ENCODE results near the gene TTYH1.

DNA sequence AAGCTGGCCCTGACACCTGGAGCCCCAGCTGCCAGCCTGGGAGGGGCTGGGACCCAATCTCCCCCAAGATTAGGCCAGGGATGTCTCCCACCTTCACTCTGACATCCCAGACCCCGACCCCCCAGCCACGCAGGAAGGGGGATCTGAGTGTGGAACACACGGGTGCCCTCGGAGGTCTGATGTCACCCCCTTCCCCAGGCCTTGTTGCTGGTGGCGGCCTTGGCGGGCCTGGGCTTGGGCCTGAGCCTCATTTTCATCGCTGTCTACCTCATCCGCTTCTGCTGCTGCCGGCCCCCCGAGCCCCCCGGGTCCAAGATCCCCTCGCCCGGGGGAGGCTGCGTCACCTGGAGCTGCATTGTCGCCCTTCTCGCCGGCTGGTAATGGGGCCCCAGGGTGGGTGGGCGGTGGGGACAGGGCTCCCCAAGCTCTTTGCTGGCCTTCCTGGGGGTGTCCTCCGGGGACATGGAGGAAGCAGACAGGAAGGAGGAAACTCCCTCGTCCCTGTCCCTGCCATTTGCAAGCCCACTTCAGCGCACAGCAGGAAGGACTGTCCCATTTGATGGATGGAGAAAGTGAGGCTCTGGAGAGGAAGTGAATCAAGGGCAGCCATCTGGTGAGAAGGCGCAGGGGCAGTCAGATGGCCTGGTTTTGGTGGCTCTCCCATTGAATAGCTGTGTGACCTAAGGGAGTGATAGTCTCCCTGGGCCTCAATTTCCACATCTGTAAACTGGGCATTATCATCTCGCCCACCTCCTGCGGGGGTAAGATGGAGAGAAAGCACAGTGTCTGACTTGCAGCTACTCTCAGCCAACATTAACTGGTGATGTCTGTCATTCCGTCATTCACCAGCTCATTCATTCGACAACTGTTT, 3.9 kb downstream of the TTYH1 start:
- TF ChIP-seq, protein P1, sequence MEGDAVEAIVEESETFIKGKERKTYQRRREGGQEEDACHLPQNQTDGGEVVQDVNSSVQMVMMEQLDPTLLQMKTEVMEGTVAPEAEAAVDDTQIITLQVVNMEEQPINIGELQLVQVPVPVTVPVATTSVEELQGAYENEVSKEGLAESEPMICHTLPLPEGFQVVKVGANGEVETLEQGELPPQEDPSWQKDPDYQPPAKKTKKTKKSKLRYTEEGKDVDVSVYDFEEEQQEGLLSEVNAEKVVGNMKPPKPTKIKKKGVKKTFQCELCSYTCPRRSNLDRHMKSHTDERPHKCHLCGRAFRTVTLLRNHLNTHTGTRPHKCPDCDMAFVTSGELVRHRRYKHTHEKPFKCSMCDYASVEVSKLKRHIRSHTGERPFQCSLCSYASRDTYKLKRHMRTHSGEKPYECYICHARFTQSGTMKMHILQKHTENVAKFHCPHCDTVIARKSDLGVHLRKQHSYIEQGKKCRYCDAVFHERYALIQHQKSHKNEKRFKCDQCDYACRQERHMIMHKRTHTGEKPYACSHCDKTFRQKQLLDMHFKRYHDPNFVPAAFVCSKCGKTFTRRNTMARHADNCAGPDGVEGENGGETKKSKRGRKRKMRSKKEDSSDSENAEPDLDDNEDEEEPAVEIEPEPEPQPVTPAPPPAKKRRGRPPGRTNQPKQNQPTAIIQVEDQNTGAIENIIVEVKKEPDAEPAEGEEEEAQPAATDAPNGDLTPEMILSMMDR (IDR thresholded peaks at IDR 0.05), result no peak
- no peak for TF ChIP-seq POLR2A (IDR thresholded peaks at IDR 0.05)
